HepG2 (cell line): ENCODE data around the gene RLN3. TPM values are rescaled to one million over a fixed set of nuclear protein-coding genes. Genes with fewer than 3 reads are reported as not detected.

Experiments used
- ELF3 ChIP-seq: IDR thresholded peaks from 2 replicates; pipeline ENCODE4 v1.6.1; 2016; ENCODE audit warnings: missing genetic modification reagents, missing compliant biosample characterization
- ELF4 ChIP-seq: sonication (generic); formaldehyde crosslinking; IDR thresholded peaks from 2 replicates; pipeline ENCODE4 v1.5.0; 2020; ENCODE audit warnings: missing genetic modification reagents, mild to moderate bottlenecking, moderate library complexity, borderline replicate concordance
- HOXA5 ChIP-seq: sonication (generic); formaldehyde crosslinking; IDR thresholded peaks from 2 replicates; pipeline ENCODE4 v1.4.0; 2020; ENCODE audit warnings: missing genetic modification reagents
- KDM5B ChIP-seq: sonication (generic); formaldehyde crosslinking; IDR thresholded peaks from 2 replicates; pipeline ENCODE4 v1.4.0; 2020; ENCODE audit warnings: missing genetic modification reagents, mild to moderate bottlenecking, borderline replicate concordance
- MTF2 ChIP-seq: sonication (generic); formaldehyde crosslinking; IDR thresholded peaks from 2 replicates; pipeline ENCODE4 v1.5.0; 2020; ENCODE audit warnings: missing genetic modification reagents, borderline replicate concordance
- NFKB2 ChIP-seq: sonication (generic); formaldehyde crosslinking; IDR thresholded peaks from 2 replicates; pipeline ENCODE4 v1.4.0; 2020; ENCODE audit warnings: missing genetic modification reagents, borderline replicate concordance
- NONO ChIP-seq, 2 experiments: fragments of 450-650 bp in 1 of 2; sonication (generic) in 1 of 2; formaldehyde crosslinking in 1 of 2; IDR thresholded peaks in 1 of 2; conservative IDR thresholded peaks in 1 of 2; 2 replicates each; pipeline versions ENCODE4 v1.6.1 to v1.8.0; 2017 to 2022; ENCODE audit warnings: mild to moderate bottlenecking in 1 of 2, missing genetic modification reagents in 1 of 2, moderate library complexity in 1 of 2
- PCBP1 ChIP-seq: fragments of 200-400 bp; formaldehyde crosslinking; IDR thresholded peaks from 2 replicates; pipeline ENCODE4 v1.6.1; 2017; ENCODE audit warnings: mild to moderate bottlenecking, low read depth, low read length, borderline replicate concordance
- PRPF4 ChIP-seq: fragments of 200-400 bp; formaldehyde crosslinking; IDR thresholded peaks from 2 replicates; pipeline ENCODE4 v1.6.1; 2016; ENCODE audit warnings: low read length, low read depth; ENCODE audit not compliant: poor library complexity, severe bottlenecking
- RFX5 ChIP-seq: IDR thresholded peaks from 2 replicates; pipeline ENCODE4 v1.6.1; 2011; ENCODE audit warnings: low read depth, low read length, improper control_type of control experiment
- RORA ChIP-seq: sonication (generic); formaldehyde crosslinking; IDR thresholded peaks from 2 replicates; pipeline ENCODE4 v1.5.0; 2020; ENCODE audit warnings: mild to moderate bottlenecking, missing genetic modification reagents, moderate library complexity
- SP2 ChIP-seq: sonication (generic); formaldehyde crosslinking; IDR thresholded peaks from 2 replicates; pipeline ENCODE4 v1.5.1; 2020; ENCODE audit warnings: mild to moderate bottlenecking, missing genetic modification reagents
- YEATS4 ChIP-seq: sonication (generic); formaldehyde crosslinking; IDR thresholded peaks from 2 replicates; pipeline ENCODE4 v1.4.0; 2020; ENCODE audit warnings: missing genetic modification reagents, borderline replicate concordance
- ZNF232 ChIP-seq: sonication (generic); formaldehyde crosslinking; IDR thresholded peaks from 2 replicates; pipeline ENCODE4 v1.4.0; 2020; ENCODE audit warnings: missing genetic modification reagents, borderline replicate concordance
- ZNF33A ChIP-seq: sonication (generic); formaldehyde crosslinking; IDR thresholded peaks from 2 replicates; pipeline ENCODE4 v1.5.1; 2020; ENCODE audit warnings: missing genetic modification reagents, mild to moderate bottlenecking, moderate library complexity, borderline replicate concordance
- ZNF383 ChIP-seq: sonication (generic); formaldehyde crosslinking; IDR thresholded peaks from 2 replicates; pipeline ENCODE4 v1.4.0; 2020; ENCODE audit warnings: missing genetic modification reagents, mild to moderate bottlenecking, borderline replicate concordance
- polyA plus RNA-seq, 8 experiments: library from polyadenylated mRNA; depleted of rRNA in 3 of 8; stranded (reverse) in 7 of 8; unstranded in 1 of 8; fragments of >200 nt; fragmentation: Illumina TruSeq in 4 of 8; extraction: Trizol in 4 of 8; gene quantifications; 2 replicates each; pipeline versions ENCODE4 v1.2.1 to v1.2.3, GENCODE V29; 2011 to 2016; ENCODE audit warnings: low read depth in 4 of 8, missing spikeins in 1 of 8, mixed read lengths in 1 of 8; ENCODE audit not compliant: insufficient read depth in 1 of 8
- total RNA-seq, 5 experiments: library from RNA; depleted of rRNA; stranded (reverse); fragments of >200 nt; fragmentation: Illumina TruSeq; extraction: Trizol; gene quantifications; 2 replicates each; pipeline ENCODE4 v1.2.3, GENCODE V29; 2016; ENCODE audit warnings: low read depth in 1 of 5
- TF ChIP-seq, protein P1 (sequence below): IDR thresholded peaks from 2 replicates; pipeline ENCODE4 v1.6.1; 2012; ENCODE audit warnings: inconsistent platforms
- TF ChIP-seq, protein P2 (sequence below): sonication (generic); formaldehyde crosslinking; IDR thresholded peaks from 2 replicates; pipeline ENCODE4 v1.5.0; 2020; ENCODE audit warnings: mild to moderate bottlenecking, missing genetic modification reagents
- TF ChIP-seq, protein P3 (sequence below): IDR thresholded peaks from 2 replicates; pipeline ENCODE4 v1.6.1; 2016; ENCODE audit warnings: missing genetic modification reagents, missing compliant biosample characterization
- TF ChIP-seq, protein P4 (sequence below): sonication (generic); formaldehyde crosslinking; IDR thresholded peaks from 2 replicates; pipeline ENCODE4 v1.4.0; 2020; ENCODE audit warnings: missing genetic modification reagents
- TF ChIP-seq, protein P5 (sequence below): sonication (generic); formaldehyde crosslinking; IDR thresholded peaks from 2 replicates; pipeline ENCODE4 v1.5.1; 2020; ENCODE audit warnings: missing genetic modification reagents, mild to moderate bottlenecking, borderline replicate concordance
- TF ChIP-seq, protein P6 (sequence below): sonication (generic); formaldehyde crosslinking; IDR thresholded peaks from 2 replicates; pipeline ENCODE4 v1.5.0; 2020; ENCODE audit warnings: missing genetic modification reagents

Gene RLN3
- total and polyA plus RNA-seq, 2 of the 13 experiments (the other 11 are each of a cell fraction or from before 2014, with no cell fraction given): not detected

DNA sequence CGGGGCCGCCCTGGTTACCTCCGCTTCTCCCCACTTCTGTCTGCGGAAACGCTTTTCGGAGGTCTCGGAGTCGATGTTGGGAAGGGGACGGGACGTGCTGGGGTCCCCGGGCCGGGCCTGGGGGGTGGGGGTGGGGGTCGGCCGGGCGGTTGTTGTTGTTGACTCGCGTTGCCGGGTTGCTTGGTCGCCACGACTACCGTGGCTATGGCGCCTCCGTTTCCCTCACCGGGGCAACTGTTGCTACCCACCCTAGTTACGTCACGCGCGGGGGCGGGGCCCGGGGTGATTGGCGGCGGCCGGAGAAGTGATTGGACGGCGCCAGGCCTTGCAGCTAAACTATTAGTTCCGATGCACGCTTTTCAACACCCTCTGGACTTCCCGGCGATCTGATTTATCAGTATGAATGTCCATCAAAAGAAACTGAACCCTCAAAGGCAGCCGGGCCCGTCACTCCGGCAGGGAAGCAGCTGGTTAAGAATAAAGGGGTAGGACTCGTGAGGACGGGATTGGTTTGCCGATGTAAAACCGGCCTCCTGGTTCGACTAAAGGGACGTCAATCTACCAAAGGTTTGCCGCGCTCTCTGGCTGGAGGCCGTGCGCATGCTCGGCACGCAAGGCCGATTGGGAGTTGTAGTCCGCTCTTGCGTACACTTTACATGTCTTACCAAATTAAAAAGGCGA is 21.7 kb upstream of the RLN3 start, which contains the start of gene RFX1 (continued):
- TF ChIP-seq, protein P1, sequence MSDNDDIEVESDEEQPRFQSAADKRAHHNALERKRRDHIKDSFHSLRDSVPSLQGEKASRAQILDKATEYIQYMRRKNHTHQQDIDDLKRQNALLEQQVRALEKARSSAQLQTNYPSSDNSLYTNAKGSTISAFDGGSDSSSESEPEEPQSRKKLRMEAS: 0 out of 2 replicates have a peak, but pooled peaks have one; percentile 2
- TF ChIP-seq RORA (CRISPR knock-in tag): no peak
- TF ChIP-seq KDM5B (CRISPR knock-in tag): no peak
- no peak for TF ChIP-seq ZNF33A
- TF ChIP-seq, protein P2, sequence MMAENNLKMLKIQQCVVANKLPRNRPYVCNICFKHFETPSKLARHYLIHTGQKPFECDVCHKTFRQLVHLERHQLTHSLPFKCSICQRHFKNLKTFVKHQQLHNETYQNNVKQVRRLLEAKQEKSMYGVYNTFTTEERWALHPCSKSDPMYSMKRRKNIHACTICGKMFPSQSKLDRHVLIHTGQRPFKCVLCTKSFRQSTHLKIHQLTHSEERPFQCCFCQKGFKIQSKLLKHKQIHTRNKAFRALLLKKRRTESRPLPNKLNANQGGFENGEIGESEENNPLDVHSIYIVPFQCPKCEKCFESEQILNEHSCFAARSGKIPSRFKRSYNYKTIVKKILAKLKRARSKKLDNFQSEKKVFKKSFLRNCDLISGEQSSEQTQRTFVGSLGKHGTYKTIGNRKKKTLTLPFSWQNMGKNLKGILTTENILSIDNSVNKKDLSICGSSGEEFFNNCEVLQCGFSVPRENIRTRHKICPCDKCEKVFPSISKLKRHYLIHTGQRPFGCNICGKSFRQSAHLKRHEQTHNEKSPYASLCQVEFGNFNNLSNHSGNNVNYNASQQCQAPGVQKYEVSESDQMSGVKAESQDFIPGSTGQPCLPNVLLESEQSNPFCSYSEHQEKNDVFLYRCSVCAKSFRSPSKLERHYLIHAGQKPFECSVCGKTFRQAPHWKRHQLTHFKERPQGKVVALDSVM: no peak
- TF ChIP-seq NONO (IDR thresholded peaks at IDR 0.05): no peak
- no peak for TF ChIP-seq NONO (CRISPR knock-in tag; conservative IDR thresholded peaks at IDR 0.05)
- TF ChIP-seq ZNF383: peak; percentile 79; the same call in 1 of the 2 replicates
- peak; percentile 98 for TF ChIP-seq SP2 (CRISPR knock-in tag)
- peak; percentile 7; the same call in 1 of the 2 replicates for TF ChIP-seq HOXA5
- no peak for TF ChIP-seq MTF2 (CRISPR knock-in tag)
- TF ChIP-seq, protein P3, sequence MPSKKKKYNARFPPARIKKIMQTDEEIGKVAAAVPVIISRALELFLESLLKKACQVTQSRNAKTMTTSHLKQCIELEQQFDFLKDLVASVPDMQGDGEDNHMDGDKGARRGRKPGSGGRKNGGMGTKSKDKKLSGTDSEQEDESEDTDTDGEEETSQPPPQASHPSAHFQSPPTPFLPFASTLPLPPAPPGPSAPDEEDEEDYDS (CRISPR knock-in tag): peak; percentile 21; the same call in 1 of the 2 replicates
- TF ChIP-seq RFX5: peak; percentile 69; the same call in 1 of the 2 replicates
- no peak for TF ChIP-seq NFKB2 (CRISPR knock-in tag)
- no peak for TF ChIP-seq ELF3
- TF ChIP-seq, protein P4, sequence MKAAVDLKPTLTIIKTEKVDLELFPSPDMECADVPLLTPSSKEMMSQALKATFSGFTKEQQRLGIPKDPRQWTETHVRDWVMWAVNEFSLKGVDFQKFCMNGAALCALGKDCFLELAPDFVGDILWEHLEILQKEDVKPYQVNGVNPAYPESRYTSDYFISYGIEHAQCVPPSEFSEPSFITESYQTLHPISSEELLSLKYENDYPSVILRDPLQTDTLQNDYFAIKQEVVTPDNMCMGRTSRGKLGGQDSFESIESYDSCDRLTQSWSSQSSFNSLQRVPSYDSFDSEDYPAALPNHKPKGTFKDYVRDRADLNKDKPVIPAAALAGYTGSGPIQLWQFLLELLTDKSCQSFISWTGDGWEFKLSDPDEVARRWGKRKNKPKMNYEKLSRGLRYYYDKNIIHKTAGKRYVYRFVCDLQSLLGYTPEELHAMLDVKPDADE (CRISPR knock-in tag): 0 out of 2 replicates have a peak, but pooled peaks have one; percentile 16
- TF ChIP-seq ZNF232 (CRISPR knock-in tag): no peak
- TF ChIP-seq, protein P5, sequence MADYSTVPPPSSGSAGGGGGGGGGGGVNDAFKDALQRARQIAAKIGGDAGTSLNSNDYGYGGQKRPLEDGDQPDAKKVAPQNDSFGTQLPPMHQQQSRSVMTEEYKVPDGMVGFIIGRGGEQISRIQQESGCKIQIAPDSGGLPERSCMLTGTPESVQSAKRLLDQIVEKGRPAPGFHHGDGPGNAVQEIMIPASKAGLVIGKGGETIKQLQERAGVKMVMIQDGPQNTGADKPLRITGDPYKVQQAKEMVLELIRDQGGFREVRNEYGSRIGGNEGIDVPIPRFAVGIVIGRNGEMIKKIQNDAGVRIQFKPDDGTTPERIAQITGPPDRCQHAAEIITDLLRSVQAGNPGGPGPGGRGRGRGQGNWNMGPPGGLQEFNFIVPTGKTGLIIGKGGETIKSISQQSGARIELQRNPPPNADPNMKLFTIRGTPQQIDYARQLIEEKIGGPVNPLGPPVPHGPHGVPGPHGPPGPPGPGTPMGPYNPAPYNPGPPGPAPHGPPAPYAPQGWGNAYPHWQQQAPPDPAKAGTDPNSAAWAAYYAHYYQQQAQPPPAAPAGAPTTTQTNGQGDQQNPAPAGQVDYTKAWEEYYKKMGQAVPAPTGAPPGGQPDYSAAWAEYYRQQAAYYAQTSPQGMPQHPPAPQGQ: no peak
- TF ChIP-seq PRPF4: no peak
- TF ChIP-seq PCBP1: peak; percentile 99
- TF ChIP-seq YEATS4 (CRISPR knock-in tag): no peak
- TF ChIP-seq, protein P6, sequence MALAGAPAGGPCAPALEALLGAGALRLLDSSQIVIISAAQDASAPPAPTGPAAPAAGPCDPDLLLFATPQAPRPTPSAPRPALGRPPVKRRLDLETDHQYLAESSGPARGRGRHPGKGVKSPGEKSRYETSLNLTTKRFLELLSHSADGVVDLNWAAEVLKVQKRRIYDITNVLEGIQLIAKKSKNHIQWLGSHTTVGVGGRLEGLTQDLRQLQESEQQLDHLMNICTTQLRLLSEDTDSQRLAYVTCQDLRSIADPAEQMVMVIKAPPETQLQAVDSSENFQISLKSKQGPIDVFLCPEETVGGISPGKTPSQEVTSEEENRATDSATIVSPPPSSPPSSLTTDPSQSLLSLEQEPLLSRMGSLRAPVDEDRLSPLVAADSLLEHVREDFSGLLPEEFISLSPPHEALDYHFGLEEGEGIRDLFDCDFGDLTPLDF: peak; percentile 98
- no peak for TF ChIP-seq ELF4
